OCI-LY7 (cell line): ENCODE results near the gene RARA.

Experiments used
- CTCF ChIP-seq: fragments of 200-600 bp; sonication (generic); conservative IDR thresholded peaks from 2 replicates; pipeline ENCODE4 v1.5.1; 2014; ENCODE audit warnings: mild to moderate bottlenecking, antibody characterized with exemption, low read length, moderate library complexity, mixed read lengths
- EZH2phosphoT487 ChIP-seq: fragments of 200-600 bp; sonication (generic); IDR thresholded peaks from 2 replicates; pipeline ENCODE4 v1.6.1; 2018; ENCODE audit warnings: low read depth, borderline replicate concordance, mild to moderate bottlenecking, mixed run types, antibody characterized with exemption, low read length, moderate library complexity, mixed read lengths

- TF ChIP-seq CTCF (no peak), EZH2phosphoT487 (no peak)
Observed at GRCh38 chr17:40330850-40331470, 22.0 kb downstream of the RARA start.
